Activated effector memory CD4-positive, alpha-beta T cell treated with anti-CD3 and anti-CD28 coated beads, Interleukin-2, amount 50 U/mL, for 16 hours (primary cell): ENCODE data around the gene GMDS.
A peak's percentile ranks its signal among the peaks of the same experiment; 100 is the strongest.

Source experiments
- DNase-seq: peaks from one replicate; pipeline ENCODE4 v3.0.0-alpha.2; 2020

GMDS gene

DNA sequence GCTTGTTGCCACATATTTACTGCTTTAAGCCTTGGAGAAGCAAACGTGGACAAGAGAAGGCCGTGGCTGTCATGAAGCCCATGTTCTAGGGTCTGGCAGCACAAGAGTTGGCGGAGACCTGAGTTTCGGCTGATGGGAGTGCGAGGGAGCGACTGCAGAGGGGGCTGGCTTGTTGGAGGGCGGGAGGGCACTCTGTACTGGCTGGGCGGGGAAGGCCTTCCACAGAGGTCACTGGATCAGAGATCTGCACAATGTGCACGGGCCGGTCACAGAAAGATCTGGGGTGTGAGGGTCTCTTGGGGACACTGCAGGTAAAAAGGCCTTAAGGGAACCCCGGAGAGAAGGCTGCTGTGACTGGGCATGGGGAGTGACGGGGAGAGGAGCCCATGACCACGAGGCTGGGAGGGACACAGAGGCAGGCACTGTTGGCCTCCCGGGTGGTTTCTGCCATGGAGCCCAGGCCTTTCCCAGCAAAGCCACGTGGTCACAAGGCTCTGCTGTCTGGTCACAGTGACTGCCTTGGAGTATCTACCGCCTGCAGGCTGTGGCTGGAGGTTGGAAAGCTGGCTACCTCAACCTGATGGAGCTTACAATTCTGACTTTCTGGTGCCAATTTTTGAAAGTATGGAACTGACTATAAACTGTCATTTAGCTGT is 611.9 kb downstream of the GMDS start:
- DNase-seq, result no peak

DNA sequence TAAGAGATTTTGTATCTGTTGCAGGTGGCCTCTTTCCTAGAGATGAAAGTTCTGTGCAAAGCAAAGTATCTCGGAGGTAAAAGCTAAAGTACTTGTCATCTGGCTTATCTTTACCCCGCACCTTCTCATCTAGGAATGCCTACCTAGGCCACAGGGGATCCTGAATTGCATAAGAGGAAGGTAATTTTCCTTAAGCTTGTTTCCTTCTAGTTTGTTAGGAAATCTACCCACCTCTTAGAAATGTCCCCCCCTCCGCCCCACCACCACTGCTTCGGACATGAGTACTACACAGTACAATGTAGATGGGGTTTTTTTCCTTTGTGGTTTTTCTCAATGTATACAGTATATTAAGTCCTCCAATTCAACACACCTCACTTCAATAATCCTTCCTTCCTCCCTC is 614.2 kb downstream of the GMDS start:
- no peak for DNase-seq

DNA sequence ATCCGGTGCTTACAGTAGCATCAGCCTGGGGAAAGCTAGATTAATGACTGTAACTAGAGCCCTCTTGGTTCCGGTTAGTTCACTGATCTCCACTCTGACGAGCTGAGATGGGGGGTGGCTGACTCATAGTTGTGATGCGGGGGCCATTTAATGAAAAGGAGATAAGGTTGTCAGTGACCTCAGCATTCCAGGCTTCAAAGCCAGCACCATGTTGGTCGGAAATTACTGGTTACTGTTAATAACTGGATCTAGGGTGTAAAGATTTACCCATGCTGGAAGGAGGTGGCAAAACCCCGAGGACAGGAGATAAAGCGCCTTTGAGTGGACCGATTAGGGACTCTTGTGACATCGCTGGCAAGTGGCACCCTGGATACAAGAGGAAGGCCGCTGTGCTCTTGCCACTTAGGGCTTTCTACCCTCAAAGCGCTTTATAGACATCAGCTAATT is 614.6 kb downstream of the GMDS start:
- no peak for DNase-seq

DNA sequence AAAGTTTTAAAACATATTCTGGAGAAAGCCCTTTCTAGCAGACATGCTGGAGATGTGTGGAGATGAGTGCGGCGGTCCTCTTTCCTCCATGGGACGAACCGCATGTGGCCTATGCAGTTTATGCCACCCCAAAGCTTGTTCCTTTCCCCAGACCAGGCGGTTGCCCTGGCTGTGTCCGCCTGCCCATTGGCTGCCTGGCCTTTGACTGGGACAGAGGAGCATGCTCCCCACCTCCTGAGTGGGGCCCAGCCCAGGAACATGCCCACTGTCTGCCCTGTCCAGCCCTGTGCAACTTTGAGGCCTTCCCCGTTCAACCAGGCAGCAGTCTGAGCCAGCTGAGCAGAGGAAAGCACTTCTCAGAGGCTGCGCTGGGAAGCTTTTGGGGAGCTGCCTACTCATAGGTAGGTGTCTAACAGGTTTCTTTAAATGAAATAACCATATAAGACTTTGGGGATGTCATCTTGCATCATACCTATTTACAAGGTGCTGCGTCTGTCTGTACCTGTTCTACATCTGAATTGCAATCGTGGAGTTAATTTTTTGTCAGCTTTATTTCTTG is 615.1 kb downstream of the GMDS start:
- no peak for DNase-seq

DNA sequence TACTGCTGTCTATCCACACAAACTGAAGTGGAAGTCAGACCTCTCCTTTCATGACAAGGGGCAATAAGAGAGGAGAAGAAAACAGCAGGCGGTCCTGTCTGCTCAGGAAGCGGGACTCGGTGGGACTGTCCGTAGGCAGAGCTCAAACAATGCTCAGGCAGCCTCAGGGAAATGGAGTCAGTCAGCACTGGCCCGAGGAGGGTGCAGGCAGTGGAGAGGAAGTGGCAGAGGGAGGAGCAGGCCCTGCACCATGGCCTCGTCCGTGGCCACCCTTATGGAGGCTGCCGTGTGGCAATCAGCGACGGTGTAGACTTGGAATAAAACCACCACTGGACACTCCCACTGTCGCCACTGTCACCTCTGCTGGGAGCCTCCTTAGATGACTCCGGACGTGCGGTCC is 616.1 kb downstream of the GMDS start:
- DNase-seq, result no peak

DNA sequence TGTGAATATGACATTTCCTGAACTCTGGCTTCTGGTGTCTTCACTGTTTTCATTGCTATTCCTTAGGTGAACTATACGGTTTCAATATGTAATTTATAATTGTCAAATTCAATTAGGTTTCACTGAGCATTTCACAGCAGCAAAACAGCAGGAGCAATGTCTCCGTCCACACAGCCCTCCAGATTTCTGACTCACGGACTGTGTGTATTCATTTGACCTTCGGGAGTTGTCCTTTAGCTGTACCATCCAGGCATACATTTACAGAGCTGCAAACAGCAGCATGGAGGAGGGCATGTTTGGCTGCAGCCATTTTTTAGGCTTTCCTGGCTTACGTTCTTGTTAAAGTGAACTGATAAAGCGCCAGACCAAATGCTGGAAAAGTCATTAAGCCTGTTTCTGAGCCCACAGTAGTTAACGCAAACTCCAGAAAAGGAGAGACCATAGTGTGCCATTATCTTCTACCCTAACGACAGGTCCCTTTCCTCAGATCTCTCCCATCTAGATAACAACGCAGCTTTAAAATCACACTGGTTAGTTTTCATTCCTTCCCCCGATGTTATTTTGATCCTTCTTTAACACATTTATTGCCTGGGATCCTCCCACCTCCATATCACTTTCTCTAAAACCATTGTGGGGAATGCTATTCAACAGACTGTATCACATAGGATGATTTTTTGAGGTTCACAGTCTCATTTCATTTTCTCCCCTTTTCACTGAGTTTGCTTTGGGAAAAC is 617.4 kb downstream of the GMDS start:
- no peak for DNase-seq

DNA sequence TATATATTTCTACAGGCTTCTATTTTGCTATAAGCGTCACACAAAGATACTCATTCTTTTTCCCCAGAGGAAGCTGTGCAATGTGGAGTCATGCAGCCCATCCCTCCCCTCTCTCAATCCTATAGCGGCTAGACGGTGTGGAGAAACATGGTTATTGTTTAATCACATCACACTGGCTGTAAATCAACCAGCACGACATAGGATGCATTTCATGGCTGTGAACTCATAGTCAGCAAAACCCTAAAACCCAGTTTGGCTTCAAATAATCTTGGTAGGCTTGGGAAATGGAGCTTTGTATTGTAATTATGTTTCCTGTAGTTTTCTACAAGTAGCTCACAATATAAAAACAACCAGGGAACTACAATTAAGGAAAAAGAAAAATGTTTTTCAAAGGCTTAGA is 618.9 kb downstream of the GMDS start:
- no peak for DNase-seq

DNA sequence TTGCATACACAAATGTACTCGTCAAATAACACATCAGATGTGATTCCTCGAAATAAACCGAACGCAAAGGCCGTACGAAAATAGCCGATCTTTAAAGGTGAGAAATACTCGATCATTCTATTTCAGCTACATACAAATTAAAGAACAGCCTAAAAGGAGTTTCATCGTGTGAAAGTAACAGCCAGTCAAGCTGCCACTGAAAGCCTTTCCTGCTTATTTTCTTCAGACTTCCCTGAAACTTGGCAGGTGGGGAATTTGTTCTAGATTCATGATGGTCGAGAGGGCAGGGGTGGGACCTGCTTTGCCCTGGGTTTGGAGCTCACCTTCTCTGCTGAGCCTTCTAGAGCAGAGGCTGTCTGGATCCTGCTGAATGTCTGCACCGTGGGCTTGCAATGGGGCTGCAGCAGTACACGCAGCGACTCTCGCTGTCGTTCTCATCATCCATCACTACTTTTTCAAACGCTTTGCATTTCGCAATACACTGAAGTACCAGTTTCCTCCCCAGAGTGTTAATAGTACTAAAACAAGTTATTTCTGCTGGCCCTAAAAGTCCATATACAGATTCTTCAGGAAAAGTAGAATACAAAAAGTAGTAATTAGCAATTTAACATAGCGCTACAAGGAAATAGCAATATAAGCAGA is 619.5 kb downstream of the GMDS start:
- DNase-seq, result no peak

DNA sequence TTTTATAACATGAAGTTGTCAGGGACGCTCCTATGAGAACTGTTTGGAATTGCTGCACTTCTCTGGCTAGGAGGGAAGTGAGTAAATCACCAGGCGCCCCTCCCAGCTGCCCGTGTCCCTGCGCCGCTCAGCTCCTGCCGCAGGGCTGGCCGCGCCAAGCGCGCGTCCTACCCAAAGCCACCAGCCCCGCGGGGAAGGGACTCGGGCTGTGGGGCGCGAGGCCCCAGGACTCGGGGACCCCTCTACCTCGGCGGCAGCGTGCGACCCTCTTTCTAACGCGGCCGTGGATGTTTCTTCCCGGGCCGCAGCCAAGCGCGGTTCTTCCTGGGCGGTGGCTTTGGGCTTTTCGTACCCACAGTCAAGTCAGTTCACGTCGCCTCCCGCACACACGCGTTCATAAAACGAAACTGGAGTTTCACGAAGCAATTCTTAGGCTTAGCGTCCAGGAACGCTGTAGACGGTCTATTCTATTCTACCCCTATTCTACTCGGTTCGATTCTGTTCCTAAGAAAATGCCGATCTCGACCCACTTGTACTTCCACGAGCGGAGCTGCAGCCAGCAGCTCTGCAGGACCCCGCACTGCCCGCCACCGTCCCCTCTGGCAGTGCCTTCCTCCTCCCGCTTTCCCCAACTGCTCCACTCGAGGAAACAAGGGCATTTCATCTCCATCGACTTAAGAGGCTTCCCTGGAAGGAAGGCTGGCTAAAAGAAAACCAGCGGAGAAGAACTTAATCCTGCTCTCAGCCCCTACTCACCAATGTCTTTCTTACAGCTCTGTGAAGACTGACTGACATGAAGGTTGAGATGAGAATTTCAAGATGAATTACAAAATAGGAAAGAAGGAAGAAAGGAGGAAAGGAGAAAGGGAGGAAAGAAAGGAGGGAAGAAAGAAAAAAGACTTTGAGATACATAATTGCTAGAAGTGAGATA is 620.3 kb downstream of the GMDS start:
- no peak for DNase-seq

DNA sequence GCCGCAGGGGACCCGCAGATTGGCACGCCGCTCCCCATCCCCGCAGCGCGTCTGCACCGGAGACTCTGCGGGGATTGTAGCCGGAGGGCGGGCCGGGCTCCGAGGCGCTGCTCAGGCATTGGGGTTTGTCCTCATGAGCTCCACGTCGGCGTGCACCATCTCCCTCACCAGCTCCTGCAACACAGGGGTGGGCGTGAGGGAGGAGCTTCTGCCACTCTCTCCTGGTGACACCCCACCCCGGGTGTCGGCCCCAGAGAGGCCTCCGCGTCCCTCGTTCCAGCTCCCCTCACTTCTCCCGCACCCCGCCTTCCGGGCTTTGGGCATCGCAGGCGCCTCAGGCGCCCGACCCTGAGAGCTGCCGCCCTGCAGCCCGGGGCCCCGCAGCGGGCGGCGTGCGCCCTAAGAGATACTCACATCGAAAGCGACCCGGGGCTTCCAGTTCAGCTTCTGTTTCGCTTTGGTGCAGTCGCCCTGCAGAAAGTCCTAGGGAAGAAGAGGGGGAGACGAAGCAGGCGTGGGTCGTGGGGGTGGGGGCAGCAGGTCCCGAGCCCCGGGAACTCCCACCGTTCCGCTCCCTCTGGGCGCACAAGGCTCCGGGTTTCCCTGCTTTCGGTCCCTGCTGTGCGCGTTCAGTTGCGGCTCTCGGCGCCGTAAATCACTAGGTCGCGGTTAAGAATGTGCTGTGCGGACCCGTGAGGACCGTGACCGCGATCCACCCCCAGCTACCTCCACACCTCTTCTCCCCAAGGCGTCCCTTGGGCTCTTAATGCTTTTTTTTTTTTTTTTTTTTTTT is 621.2 kb downstream of the GMDS start:
- no peak for DNase-seq

DNA sequence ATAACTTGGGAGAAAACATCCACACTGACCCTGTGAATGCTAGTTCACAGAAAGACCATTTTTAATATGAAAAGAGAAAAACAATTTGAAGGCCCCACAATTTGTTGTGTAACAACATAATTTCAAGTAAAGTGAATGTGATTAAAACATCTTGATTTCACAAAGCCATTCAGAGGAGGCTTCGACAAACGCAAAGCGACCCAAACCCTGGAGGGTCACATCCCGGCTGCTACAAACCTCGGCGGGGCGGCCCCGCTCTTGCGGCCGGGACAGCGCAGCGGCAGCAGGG is 621.7 kb downstream of the GMDS start:
- no peak for DNase-seq

DNA sequence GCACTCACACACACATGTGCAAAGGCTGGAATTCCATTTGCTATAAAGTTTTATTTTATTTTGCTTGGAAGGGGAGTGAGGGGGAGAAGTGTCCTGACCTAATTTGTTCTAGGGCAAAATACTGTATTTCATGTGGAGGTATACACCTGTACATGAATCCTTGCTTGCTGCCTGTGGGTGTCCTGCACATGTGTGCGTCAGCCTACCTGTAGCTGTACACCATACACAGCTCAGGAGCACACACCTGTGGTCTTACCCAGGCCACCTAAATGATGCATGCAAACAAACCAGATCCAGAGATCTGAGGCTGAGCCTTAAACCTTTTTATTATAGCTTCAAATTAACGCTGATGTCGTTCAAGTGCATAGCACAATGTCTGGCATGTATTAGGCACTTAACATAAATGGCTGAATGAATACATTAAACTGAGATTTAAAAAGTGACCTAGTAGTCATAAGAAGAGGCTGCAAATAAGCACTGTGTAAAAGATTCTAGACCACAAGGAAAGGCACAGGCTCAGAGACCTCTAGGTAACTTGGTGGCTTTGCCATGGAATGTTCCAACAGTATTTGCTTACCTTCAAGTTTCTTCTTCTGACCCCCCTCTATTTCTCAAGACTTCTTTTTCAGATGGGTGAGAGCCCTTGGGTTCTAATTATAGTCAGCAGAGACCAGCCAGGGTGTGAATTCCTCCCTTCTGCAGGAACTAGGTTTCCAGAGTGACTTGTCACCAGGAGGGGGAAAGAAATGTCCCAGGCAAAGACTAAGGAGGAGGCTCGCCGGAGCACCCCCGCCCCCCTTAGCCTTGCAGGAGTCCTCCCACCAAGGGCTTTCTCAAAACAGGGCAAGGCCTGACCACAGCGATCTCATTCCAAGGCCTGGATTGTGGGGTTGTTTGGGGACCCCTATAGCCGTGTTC is 622.3 kb downstream of the GMDS start:
- DNase-seq, result peak; percentile 8

DNA sequence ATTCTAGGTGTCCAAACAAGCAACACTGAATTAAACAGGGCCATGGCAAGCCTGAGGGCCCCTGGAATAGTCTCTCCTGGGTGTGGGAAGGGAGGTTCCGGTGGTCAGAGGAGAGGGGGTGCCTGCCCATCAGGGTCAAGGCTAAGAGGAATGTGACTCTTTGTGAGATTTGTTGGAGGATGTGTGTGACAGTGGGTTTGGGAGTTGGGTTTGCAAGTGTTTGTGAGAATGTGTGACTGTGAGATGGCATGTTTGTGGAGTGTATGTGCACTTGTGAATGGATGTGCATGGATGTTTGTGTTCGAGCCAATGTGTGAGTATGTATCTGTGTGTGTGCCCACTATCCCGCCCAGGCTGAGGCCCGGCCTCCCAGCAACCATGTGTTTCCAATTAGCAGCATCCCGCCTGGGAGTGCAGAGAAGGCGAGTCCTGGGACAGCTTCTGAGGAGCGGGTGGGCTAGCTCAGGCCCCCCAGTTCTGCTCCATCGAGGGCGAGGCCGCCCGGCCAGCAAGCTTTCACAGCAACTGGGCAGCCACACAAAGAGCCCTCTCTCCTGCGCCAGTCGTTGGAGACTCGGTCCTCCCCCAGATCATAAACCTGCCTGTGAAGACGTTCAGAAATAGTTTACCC is 623.1 kb downstream of the GMDS start:
- peak; percentile 27 for DNase-seq

DNA sequence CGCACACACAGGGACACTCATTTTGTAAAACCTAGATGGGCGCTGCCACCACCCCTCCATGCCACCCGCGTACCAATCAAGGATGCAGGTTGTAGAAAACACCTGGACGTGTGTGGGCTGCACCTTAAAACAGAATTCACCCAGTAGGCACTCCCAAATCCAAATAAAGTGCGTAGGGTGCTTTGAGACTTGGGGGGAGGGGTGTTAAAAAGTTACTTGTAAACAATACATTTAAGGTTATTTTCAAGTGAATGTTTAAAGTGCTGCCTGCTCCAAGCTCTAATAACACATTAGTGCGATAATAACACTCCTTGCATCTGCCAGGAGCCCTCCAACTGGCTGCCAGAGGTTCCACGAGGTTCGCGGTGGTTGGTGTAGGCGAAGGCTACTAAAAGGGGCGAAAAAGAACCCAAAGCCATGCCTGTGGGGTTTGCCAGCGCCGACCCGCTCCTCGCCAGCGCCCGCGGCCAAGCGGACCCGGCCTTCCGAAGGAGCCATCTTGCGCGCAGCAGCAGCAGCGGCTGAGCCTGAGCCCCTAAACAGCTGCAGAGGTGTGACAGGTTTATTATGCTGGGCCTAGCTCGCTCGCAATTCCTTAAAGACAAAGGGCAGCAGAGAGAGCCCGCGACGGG is 624.2 kb downstream of the GMDS start:
- peak; percentile 28 for DNase-seq

DNA sequence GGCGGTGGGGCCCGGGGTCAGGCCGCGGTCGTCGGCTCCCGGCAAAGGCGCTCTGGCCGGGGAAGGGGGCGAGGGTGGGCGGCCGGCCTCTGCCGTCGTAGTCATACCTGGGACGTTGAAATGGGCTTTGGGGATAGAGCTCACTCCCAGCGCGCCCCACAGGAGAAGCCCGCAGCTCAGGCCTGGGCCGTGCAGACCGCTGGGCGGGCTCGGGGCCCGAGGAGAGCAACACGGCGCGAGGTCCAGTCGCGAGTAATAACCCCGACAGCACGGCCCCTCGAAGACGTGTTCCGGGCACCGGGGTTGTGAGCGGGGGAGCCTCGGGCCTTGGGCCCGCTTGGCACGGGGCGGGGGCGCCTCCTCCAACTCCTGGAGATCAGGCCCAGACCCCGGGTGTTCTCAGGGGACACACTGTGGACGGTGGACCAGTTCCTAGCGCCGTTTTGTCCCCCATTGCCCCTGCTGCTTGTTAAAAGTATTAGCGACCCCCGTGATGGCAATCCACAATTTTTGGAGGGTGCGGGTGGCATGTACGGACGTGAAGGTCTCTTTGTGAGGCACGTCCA is 624.8 kb downstream of the GMDS start:
- DNase-seq, result peak; percentile 59

DNA sequence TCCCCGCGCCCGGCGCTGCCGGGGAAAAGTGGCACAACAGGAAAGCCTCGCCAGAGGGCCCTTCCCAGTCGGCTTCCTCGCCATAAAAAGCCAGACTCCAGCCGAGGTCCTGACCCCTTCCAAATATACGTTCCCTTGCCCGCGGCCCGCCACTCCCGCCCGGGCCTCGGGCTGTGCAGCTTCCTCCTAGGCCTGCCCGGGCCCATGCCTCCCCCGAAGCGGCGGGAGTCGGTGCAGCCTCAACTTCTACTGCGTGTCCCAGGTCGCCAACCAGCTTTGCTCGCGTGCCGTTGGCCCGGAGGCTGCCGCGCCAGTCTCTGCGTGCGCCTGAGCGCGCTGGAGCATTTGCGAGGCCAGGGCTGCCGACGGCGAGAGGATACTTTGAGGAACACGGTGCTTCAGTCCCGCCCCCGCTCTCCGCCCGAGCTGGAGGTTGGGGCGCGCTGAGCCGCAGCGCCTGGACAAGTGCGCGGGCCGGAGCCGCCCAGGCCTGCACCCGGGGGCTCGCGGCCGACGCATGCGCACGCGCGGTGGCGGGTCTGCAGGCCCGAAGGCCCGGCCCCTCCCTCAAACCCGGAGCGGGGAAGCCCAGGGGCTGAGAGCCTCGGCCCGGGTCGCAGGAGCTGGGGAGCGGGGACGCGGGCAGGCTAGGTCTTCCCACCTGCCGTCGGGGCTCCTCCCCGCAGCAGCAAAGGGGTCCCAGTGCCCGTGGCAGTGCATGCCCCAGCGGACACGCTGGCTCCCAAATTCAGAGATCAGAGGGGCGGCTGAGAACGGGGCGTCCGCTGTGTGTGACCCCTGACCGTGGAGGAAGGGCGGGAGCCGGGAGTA is 625.5 kb downstream of the GMDS start:
- peak; percentile 61 for DNase-seq

DNA sequence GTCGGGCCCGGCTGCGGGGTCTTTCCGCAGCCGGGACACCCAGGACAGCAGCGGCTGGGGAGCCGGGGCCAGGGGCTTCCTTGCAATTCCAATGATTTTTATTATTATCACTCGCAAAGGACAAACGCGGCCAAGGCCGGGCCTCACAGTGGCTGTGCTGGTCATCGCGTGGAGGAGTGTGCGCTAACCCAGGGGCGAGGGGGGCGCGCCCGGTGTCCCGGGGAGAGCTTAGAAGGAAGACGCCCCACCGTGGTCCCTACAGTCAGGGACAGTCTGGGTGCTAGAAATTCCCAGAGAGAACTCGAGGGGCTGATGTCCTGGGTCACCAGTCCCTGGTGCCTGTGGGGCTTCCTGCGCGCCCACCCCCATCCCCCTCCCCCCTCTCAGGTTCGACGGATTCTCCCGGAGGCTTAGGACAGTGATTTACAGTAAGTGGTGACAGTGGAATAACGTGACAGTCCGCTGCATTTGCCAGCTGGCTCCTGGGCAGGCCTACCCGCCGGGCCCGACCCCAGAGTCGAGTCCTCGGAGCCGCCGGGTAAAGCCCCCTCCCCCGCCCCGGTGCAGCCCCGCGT is 626.2 kb downstream of the GMDS start:
- peak; percentile 45 for DNase-seq
